A673 (cell line): ENCODE results near the gene MXD3.

Source experiments
- CTCF ChIP-seq: fragments of 300-800, 200-600 bp; sonication (generic); conservative IDR thresholded peaks from 2 replicates; pipeline ENCODE4 v1.5.1; 2017; ENCODE audit warnings: low read depth, mild to moderate bottlenecking, antibody characterized with exemption, low read length, moderate library complexity, mixed read lengths
- EZH2 ChIP-seq: fragments of 200-600 bp; sonication (generic); IDR thresholded peaks from 2 replicates; pipeline ENCODE4 v1.6.1; 2017; ENCODE audit warnings: borderline replicate concordance, low read depth, mild to moderate bottlenecking, mixed read lengths, antibody characterized with exemption, low read length; ENCODE audit not compliant: poor library complexity, severe bottlenecking

GRCh38 chr5:177310332-177310731 is 1.4 kb downstream of the MXD3 start:
- no peak for TF ChIP-seq EZH2
- no peak for TF ChIP-seq CTCF
